Ovary (tissue), 3 donors: ENCODE results near the gene TMTC2.

Experiments used
- CTCF ChIP-seq, 3 donors: fragments of 450-650 bp in 2 of 3; fragments of 200-600 bp in 1 of 3; IDR thresholded peaks; one replicate each; pipeline versions ENCODE4 v1.5.1 to v1.8.0; 2016 to 2022; ENCODE audit warnings: antibody characterized with exemption in 3 of 3, mild to moderate bottlenecking in 1 of 3
- POLR2A ChIP-seq: fragments of 450-650 bp; IDR thresholded peaks from one replicate; pipeline ENCODE4 v1.6.1; 2017; ENCODE audit warnings: antibody characterized with exemption, mild to moderate bottlenecking, moderate library complexity
- donor health status: DM: no; HTN: no; CAD: no.

- TF ChIP-seq POLR2A = no peak
- no peak for TF ChIP-seq CTCF (IDR thresholded peaks at IDR 0.05)
These were observed 117.9 kb downstream of the TMTC2 start for GRCh38 chr12:82804601-82805000.
